HS-27A (cell line): Measurements from ENCODE around the gene EXOSC1.
"Not testable (repeated sequence)": the region's sequence is repeated elsewhere in the genome, so short reads cannot be mapped to it uniquely, and the experiment has no call there.

ENCODE experiments used
- DNase-seq: peaks from one replicate; pipeline ENCODE4 v3.0.0-alpha.2; 2012; ENCODE audit warnings: low read depth, missing footprints

EXOSC1 gene

GRCh38 chr10:97407952-97408248 lies 37.9 kb downstream of the EXOSC1 start:
- DNase-seq = no peak

- DNase-seq = no peak
Measured at GRCh38 chr10:97407211-97407951, 38.4 kb downstream of the EXOSC1 start.

- not testable (repeated sequence) for DNase-seq
Measured at GRCh38 chr10:97406483-97406882, 39.3 kb downstream of the EXOSC1 start.

DNA sequence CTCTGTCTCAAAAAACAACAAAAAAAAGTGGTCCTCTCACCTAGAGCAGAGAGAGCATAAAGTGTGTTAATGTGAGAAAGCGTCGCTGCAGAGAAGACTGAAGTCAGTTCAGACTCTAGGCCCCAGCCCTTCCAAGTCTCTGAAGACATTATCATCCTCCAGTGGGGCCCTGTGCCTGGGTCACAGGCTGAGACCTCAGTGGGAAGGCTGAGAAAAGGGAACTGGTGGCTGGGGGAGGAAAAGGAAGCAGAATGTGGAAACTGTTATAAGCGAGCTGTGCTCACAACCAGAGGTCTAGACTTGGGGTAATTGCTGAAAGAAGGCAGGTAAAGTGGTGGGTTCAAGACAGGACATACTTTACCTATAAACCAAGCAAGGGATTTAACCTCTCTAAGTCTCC lies 39.7 kb downstream of the EXOSC1 start:
- no peak for DNase-seq

DNA sequence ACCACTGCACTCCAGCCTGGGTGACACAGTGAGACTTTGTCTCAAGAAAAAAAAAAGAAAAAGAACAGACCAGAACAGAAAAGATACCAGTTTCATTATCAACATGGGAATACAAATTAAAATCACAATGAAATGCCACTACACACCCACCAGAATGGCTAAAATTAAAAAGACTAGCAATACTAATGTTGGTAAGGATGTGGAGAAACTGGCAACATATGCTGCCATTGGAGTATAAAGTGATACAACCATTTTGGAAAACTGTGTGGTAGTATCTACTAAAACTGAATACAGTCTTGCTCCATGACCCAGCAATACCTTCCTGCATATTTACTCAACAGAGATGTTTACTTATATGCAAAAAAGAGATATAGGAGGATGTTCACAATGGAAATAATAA lies 41.8 kb downstream of the EXOSC1 start:
- no peak for DNase-seq

- no peak for DNase-seq
Measured at GRCh38 chr10:97401455-97401919, 44.3 kb downstream of the EXOSC1 start.

GRCh38 chr10:97400665-97401454 lies 44.9 kb downstream of the EXOSC1 start, which contains the start of gene RRP12:
TSS of gene RRP12 (minus strand) at chr10:97401340. CDS start at chr10:97401231, 109 bp downstream.
- peak; percentile 80 for DNase-seq

DNA sequence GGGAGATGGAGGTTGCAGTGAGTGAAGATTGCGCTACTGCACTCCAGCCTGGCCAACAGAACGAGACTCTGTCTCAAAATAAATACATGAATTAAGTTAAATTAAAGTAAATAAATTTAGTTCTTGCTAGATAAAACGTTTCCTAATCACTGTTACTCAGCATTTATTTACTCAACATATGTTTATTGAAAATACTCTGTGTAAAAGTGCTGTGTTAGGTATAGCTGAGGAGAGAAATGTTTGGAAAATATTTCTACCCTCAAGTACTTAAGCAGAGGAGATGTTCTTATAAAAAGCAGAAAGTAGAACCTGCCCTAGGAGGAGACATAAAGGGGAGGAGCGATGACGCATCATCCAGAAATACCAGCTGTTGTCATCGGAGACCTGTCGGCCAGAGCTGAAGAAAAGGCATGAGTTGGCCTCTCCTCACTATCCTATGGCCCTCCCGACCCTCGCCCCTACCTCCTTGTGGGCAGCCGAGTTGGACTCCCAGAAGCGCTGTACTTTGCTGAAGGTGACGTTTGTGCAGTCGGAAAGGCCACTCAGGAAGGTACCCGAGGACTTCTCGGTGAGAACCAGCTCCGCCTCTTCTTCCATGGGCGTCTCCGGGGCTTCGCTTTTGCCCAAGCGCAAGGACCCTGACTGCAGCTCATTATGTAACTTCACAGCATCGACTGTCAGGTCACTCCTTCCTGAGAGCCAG lies 45.8 kb downstream of the EXOSC1 start:
- DNase-seq = no peak

GRCh38 chr10:97396056-97396455 lies 49.8 kb downstream of the EXOSC1 start:
- no peak for DNase-seq

DNA sequence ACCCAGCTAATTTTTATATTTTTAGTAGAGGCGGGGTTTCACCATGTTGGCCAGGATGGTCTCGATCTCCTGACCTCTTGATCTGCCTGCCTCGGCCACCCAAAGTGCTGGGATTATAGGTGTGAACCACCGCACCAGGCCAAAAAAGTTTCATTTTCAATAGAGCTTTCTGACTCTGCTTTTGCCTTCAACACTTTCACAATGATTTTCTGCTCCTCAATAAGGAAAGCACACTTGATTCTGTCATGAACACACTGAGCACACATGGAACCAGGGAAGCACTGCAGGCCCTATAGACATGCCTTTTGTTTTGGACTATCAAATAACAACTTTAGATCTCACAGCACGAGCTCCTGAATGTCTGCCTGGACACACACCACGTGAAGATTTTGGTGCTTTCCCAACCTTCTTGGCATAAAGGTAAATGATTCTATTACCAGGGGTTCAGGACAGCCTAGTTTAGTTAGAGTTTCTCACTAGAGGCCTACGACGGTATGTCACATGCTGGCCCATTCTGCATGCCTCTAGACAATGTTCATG lies 52.7 kb downstream of the EXOSC1 start:
- no peak for DNase-seq

- no peak for DNase-seq
Measured at GRCh38 chr10:97390091-97390490, 55.7 kb downstream of the EXOSC1 start.

- no peak for DNase-seq
Measured at GRCh38 chr10:97388152-97388551, 57.7 kb downstream of the EXOSC1 start.
